Esophagus squamous epithelium (tissue), 5 donors: ENCODE data around the gene ASAP2. TPM values are rescaled to one million over a fixed set of nuclear protein-coding genes. Genes with fewer than 3 reads are reported as not detected.
A peak's percentile ranks its signal among the peaks of the same experiment; 100 is the strongest.

ENCODE experiments used
- DNase-seq: peaks from one replicate; lab custom pipeline; 2025; lab: John Stamatoyannopoulos, UW
- H3K27ac ChIP-seq, 4 donors: fragments of 200-600 bp; sonication (generic); one replicate each; pipeline ENCODE4 v1.5.1; 2016 to 2019; ENCODE audit warnings: mild to moderate bottlenecking in 1 of 4
- H3K27me3 ChIP-seq, 4 donors: fragments of 200-600 bp; sonication (generic); 1 replicate in 3 of 4; 2 replicates in 1 of 4; pipeline versions ENCODE4 v1.5.1 to v1.6.0; 2017 to 2021; ENCODE audit warnings: antibody characterized with exemption in 1 of 4
- H3K36me3 ChIP-seq, 3 donors: fragments of 200-600 bp; sonication (generic); one replicate each; pipeline ENCODE4 v1.5.1; 2016 to 2019
- H3K4me1 ChIP-seq, 3 donors: fragments of 200-600 bp; sonication (generic); one replicate each; pipeline ENCODE4 v1.5.1; 2017 to 2019
- H3K4me3 ChIP-seq, 4 donors: fragments of 200-600 bp; sonication (generic); 1 replicate in 3 of 4; 2 replicates in 1 of 4; pipeline ENCODE4 v1.5.1; 2016 to 2019; ENCODE audit warnings: mild to moderate bottlenecking in 2 of 4, moderate library complexity in 1 of 4
- H3K9me3 ChIP-seq, 3 donors: fragments of 200-600 bp; sonication (generic); one replicate each; pipeline ENCODE4 v1.5.1; 2016 to 2019
- POLR2A ChIP-seq, 4 donors: fragments of 450-650 bp; IDR thresholded peaks; one replicate each; pipeline ENCODE4 v1.6.1; 2017; ENCODE audit warnings: antibody characterized with exemption in 4 of 4, mild to moderate bottlenecking in 4 of 4, moderate library complexity in 3 of 4
- WGBS, 2 donors: methylation state at CpG; one replicate each; pipeline ENCODE4 v1.1.5; 2018; 5-methylcytosine and 5-hydroxymethylcytosine counted together
- intact Hi-C: fragments of 100-400 bp; cut with DNase I; formaldehyde crosslinking; loops from one replicate; pipeline ENCODE4 v1.15.0; 2022
- total RNA-seq, 4 donors: library from RNA; depleted of rRNA; stranded (reverse); fragments of >200 nt; gene quantifications; one replicate each; pipeline ENCODE4 v1.1.0, GENCODE V29; 2016
- TF ChIP-seq, protein P1 (sequence below), 6 experiments: fragments of 450-650 bp in 4 of 6; fragments of 200-600 bp in 2 of 6; sonication (generic) in 2 of 6; IDR thresholded peaks; one replicate each; pipeline ENCODE4 v1.5.1; 2016 to 2019; ENCODE audit warnings: antibody characterized with exemption in 6 of 6, mild to moderate bottlenecking in 4 of 6, moderate library complexity in 4 of 6
- donor health status: DM: yes; HTN: yes; CAD: no.

ASAP2 gene
- total RNA-seq, 4 donors from 2014 or later = 3.3 to 15.3 (median 6.9) TPM

DNA sequence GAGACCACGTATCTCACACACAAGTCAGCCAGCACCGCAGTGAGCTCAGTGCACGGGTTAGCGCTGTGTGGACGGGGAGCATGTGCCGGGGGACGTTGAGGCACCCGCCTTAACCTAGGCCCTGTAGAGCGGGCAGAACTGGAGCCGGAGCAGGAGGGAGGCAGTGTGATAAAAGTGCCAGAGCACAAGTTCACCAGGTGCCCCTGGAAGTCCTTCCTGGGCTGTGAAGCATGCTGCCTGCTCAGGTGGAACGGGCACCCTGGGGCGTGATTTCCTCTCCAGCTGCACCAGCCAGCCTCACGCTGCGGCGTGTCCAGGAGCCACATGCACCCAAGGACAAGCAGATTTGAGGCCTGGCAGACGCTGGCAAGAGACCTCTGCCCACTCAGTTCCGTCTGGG is 166.4 kb downstream of the ASAP2 start:
- 87 to 96% methylated on average over 6 to 11 of the region's 17 CpGs for WGBS, 2 donors
- Histone ChIP-seq H3K36me3 (peaks cover 0 to 96% (median 0%) of the 10 kb centered on the region in 3 donors), H3K27ac (no peak overlapping the region), H3K27me3 (no peaks in the 10 kb centered on the region), H3K9me3 (no peaks in the 10 kb centered on the region), H3K4me3 (no peak overlapping the region), H3K4me1 (peaks cover 0 to 9% (median 6%) of the 10 kb centered on the region in 3 donors)
- intact Hi-C loops = no loop called here
- DNase-seq = no peak
- TF ChIP-seq, protein P1, sequence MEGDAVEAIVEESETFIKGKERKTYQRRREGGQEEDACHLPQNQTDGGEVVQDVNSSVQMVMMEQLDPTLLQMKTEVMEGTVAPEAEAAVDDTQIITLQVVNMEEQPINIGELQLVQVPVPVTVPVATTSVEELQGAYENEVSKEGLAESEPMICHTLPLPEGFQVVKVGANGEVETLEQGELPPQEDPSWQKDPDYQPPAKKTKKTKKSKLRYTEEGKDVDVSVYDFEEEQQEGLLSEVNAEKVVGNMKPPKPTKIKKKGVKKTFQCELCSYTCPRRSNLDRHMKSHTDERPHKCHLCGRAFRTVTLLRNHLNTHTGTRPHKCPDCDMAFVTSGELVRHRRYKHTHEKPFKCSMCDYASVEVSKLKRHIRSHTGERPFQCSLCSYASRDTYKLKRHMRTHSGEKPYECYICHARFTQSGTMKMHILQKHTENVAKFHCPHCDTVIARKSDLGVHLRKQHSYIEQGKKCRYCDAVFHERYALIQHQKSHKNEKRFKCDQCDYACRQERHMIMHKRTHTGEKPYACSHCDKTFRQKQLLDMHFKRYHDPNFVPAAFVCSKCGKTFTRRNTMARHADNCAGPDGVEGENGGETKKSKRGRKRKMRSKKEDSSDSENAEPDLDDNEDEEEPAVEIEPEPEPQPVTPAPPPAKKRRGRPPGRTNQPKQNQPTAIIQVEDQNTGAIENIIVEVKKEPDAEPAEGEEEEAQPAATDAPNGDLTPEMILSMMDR (IDR thresholded peaks at IDR 0.05) = no peak
- no peak for TF ChIP-seq POLR2A (IDR thresholded peaks at IDR 0.05)

- no peak overlapping the region for H3K27ac ChIP-seq
- intact Hi-C loops = no loop called here
- no peak for DNase-seq
- no peaks in the 10 kb centered on the region for H3K27me3 ChIP-seq
- no peaks in the 10 kb centered on the region for H3K9me3 ChIP-seq
- H3K4me3 ChIP-seq = no peak overlapping the region
- no peak for TF ChIP-seq POLR2A (IDR thresholded peaks at IDR 0.05)
- TF ChIP-seq, protein P1 (IDR thresholded peaks at IDR 0.05) = no peak
- 60 to 94% methylated on average over 1 to 2 of the region's 6 CpGs for WGBS, 2 donors
- peaks cover 0 to 96% (median 0%) of the 10 kb centered on the region in 3 donors for H3K36me3 ChIP-seq
- H3K4me1 ChIP-seq = peaks cover 0 to 13% (median 8%) of the 10 kb centered on the region in 3 donors
Observed at GRCh38 chr2:9373476-9373875, 166.9 kb downstream of the ASAP2 start.

DNA sequence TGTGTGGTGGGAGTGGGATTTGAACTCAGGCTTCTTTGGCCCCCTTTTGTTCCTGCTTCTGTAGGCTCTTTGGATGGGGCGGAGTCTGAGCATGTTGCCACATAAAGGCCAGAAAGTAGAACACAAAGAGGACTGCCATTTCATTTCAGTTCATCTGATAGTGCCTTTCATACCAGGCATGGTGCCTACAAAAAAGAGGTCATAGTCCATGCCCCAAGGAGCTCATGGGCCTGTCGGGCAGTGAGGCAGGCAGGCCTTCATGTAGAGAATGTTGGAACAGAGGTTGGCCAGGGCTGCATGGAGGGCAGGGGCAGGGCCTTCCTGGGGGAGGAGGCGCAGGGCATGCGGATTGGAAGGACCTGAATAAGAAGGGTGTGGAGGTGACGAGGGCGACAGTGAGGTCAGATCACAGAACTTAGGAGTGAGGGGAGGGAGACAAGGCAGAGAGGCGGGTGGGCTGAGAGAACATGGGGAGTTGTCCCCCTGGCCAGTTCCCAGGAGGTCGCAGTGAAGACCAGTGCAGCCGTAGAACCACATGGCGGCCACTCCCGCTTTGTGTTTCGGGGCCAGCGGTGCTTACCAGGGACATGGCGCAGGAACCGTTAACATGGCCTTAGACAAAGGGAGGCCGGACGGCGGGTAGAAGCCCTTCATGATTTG is 167.6 kb downstream of the ASAP2 start:
- H3K9me3 ChIP-seq = no peaks in the 10 kb centered on the region
- H3K4me3 ChIP-seq = no peak overlapping the region
- intact Hi-C loops = no loop called here
- H3K36me3 ChIP-seq = peaks cover 0 to 96% (median 0%) of the 10 kb centered on the region in 3 donors
- TF ChIP-seq POLR2A (IDR thresholded peaks at IDR 0.05) = no peak
- TF ChIP-seq, protein P1 (IDR thresholded peaks at IDR 0.05) = no peak
- peaks cover 0 to 20% (median 15%) of the 10 kb centered on the region in 3 donors for H3K4me1 ChIP-seq
- no peaks in the 10 kb centered on the region for H3K27me3 ChIP-seq
- no peak overlapping the region for H3K27ac ChIP-seq
- no peak for DNase-seq
- WGBS, 2 donors = 92 to 93% methylated on average over 11 to 18 of the region's 18 CpGs

- DNase-seq = no peak
- Histone ChIP-seq H3K27me3 (no peaks in the 10 kb centered on the region), H3K36me3 (peaks cover 0 to 86% (median 0%) of the 10 kb centered on the region in 3 donors), H3K9me3 (no peaks in the 10 kb centered on the region), H3K4me1 (peaks cover 4 to 33% (median 22%) of the 10 kb centered on the region in 3 donors), H3K27ac (no peak overlapping the region), H3K4me3 (no peak overlapping the region)
- no peak for TF ChIP-seq POLR2A (IDR thresholded peaks at IDR 0.05)
- TF ChIP-seq, protein P1 (IDR thresholded peaks at IDR 0.05) = no peak
- intact Hi-C loops = no loop called here
- WGBS, 2 donors = 75 to 83% methylated on average over 2 to 4 of the region's 4 CpGs
Observed at GRCh38 chr2:9375857-9376428, 169.3 kb downstream of the ASAP2 start.

- DNase-seq = no peak
- TF ChIP-seq, protein P1 (IDR thresholded peaks at IDR 0.05) = no peak
- TF ChIP-seq POLR2A (IDR thresholded peaks at IDR 0.05) = no peak
- Histone ChIP-seq H3K4me1 (peaks cover 7 to 45% (median 32%) of the 10 kb centered on the region in 3 donors), H3K27ac (peak overlapping the region; percentile 42 to 82 (median 67)), H3K36me3 (peaks cover 0 to 75% (median 0%) of the 10 kb centered on the region in 3 donors), H3K4me3 (no peak overlapping the region), H3K27me3 (no peaks in the 10 kb centered on the region), H3K9me3 (no peaks in the 10 kb centered on the region)
- intact Hi-C loops = no loop called here
- 57 to 67% methylated on average over 8 to 9 of the region's 9 CpGs for WGBS, 2 donors
Observed at GRCh38 chr2:9377461-9378097, 171.0 kb downstream of the ASAP2 start.
